Ishikawa (cell line): ENCODE data around the gene NOS3.
A peak's percentile ranks its signal among the peaks of the same experiment; 100 is the strongest.

Experiments used
- CEBPB ChIP-seq: IDR thresholded peaks from 2 replicates; pipeline ENCODE4 v1.6.1; 2012
- CREB1 ChIP-seq: IDR thresholded peaks from 2 replicates; pipeline ENCODE4 v1.6.1; 2012; ENCODE audit warnings: low read depth
- EGR1 ChIP-seq: IDR thresholded peaks from 2 replicates; pipeline ENCODE4 v1.6.1; 2012
- EP300 ChIP-seq: IDR thresholded peaks from 2 replicates; pipeline ENCODE4 v1.6.1; 2012; ENCODE audit warnings: borderline replicate concordance
- FOXM1 ChIP-seq: IDR thresholded peaks from 2 replicates; pipeline ENCODE4 v1.6.1; 2012; ENCODE audit warnings: low read depth, borderline replicate concordance
- MAX ChIP-seq: IDR thresholded peaks from 2 replicates; pipeline ENCODE4 v1.6.1; 2012
- NFIC ChIP-seq: IDR thresholded peaks from 2 replicates; pipeline ENCODE4 v1.6.1; 2012
- RAD21 ChIP-seq: IDR thresholded peaks from 2 replicates; pipeline ENCODE4 v1.6.1; 2012; ENCODE audit warnings: low read depth
- TAF1 ChIP-seq: IDR thresholded peaks from 2 replicates; pipeline ENCODE4 v1.6.1; 2012; ENCODE audit warnings: low read depth, mild to moderate bottlenecking
- TCF12 ChIP-seq: IDR thresholded peaks from 2 replicates; pipeline ENCODE4 v1.6.1; 2012; ENCODE audit warnings: low read depth
- TEAD4 ChIP-seq: IDR thresholded peaks from 2 replicates; pipeline ENCODE4 v1.6.1; 2012
- YY1 ChIP-seq: IDR thresholded peaks from 2 replicates; pipeline ENCODE4 v1.6.1; 2012; ENCODE audit warnings: low read depth
- ZBTB7A ChIP-seq: IDR thresholded peaks from 2 replicates; pipeline ENCODE4 v1.6.1; 2012; ENCODE audit warnings: low read depth
- TF ChIP-seq, protein P1 (sequence below): IDR thresholded peaks from 2 replicates; pipeline ENCODE4 v1.6.1; 2012; ENCODE audit warnings: low read depth, mild to moderate bottlenecking
- TF ChIP-seq, protein P2 (sequence below): IDR thresholded peaks from 2 replicates; pipeline ENCODE4 v1.6.1; 2012

NOS3 gene

GRCh38 chr7:151011097-151011409 lies 20.2 kb downstream of the NOS3 start:
- TF ChIP-seq, protein P1, sequence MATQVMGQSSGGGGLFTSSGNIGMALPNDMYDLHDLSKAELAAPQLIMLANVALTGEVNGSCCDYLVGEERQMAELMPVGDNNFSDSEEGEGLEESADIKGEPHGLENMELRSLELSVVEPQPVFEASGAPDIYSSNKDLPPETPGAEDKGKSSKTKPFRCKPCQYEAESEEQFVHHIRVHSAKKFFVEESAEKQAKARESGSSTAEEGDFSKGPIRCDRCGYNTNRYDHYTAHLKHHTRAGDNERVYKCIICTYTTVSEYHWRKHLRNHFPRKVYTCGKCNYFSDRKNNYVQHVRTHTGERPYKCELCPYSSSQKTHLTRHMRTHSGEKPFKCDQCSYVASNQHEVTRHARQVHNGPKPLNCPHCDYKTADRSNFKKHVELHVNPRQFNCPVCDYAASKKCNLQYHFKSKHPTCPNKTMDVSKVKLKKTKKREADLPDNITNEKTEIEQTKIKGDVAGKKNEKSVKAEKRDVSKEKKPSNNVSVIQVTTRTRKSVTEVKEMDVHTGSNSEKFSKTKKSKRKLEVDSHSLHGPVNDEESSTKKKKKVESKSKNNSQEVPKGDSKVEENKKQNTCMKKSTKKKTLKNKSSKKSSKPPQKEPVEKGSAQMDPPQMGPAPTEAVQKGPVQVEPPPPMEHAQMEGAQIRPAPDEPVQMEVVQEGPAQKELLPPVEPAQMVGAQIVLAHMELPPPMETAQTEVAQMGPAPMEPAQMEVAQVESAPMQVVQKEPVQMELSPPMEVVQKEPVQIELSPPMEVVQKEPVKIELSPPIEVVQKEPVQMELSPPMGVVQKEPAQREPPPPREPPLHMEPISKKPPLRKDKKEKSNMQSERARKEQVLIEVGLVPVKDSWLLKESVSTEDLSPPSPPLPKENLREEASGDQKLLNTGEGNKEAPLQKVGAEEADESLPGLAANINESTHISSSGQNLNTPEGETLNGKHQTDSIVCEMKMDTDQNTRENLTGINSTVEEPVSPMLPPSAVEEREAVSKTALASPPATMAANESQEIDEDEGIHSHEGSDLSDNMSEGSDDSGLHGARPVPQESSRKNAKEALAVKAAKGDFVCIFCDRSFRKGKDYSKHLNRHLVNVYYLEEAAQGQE = no peak
- no peak for TF ChIP-seq YY1
- no peak for TF ChIP-seq TCF12
- TF ChIP-seq EP300 = no peak
- TF ChIP-seq, protein P2, sequence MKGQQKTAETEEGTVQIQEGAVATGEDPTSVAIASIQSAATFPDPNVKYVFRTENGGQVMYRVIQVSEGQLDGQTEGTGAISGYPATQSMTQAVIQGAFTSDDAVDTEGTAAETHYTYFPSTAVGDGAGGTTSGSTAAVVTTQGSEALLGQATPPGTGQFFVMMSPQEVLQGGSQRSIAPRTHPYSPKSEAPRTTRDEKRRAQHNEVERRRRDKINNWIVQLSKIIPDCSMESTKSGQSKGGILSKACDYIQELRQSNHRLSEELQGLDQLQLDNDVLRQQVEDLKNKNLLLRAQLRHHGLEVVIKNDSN = no peak
- TF ChIP-seq CEBPB = no peak
- TF ChIP-seq TAF1 = no peak
- TF ChIP-seq NFIC = no peak
- TF ChIP-seq TEAD4 = no peak
- no peak for TF ChIP-seq FOXM1

GRCh38 chr7:151012031-151012692 lies 21.3 kb downstream of the NOS3 start:
- TF ChIP-seq RAD21 = no peak
- TF ChIP-seq CEBPB = no peak
- TF ChIP-seq, protein P1 = no peak
- TF ChIP-seq EGR1 = no peak
- no peak for TF ChIP-seq FOXM1
- no peak for TF ChIP-seq MAX
- no peak for TF ChIP-seq TEAD4

- TF ChIP-seq TAF1 = no peak
- TF ChIP-seq RAD21 = peak; percentile 33; the same call in 1 of the 2 replicates
- TF ChIP-seq TCF12 = no peak
Measured at GRCh38 chr7:151012911-151013347, 22.1 kb downstream of the NOS3 start.

GRCh38 chr7:151013356-151013732 lies 22.5 kb downstream of the NOS3 start:
- no peak for TF ChIP-seq MAX
- no peak for TF ChIP-seq NFIC
- TF ChIP-seq ZBTB7A = no peak
- no peak for TF ChIP-seq TCF12
- TF ChIP-seq CREB1 = no peak
- TF ChIP-seq EP300 = no peak
- TF ChIP-seq YY1 = no peak
- no peak for TF ChIP-seq RAD21
- TF ChIP-seq, protein P2 = no peak
- no peak for TF ChIP-seq TAF1
- no peak for TF ChIP-seq CEBPB
- no peak for TF ChIP-seq EGR1
- TF ChIP-seq, protein P1 = no peak
- no peak for TF ChIP-seq TEAD4
- no peak for TF ChIP-seq FOXM1

GRCh38 chr7:151013733-151014497 lies 23.1 kb downstream of the NOS3 start:
- TF ChIP-seq, protein P2 = no peak
- TF ChIP-seq TEAD4 (no peak), MAX (no peak), CREB1 (no peak), FOXM1 (no peak), CEBPB (no peak), EP300 (no peak)
- TF ChIP-seq, protein P1 = no peak
